Hematopoietic multipotent progenitor cell treated with erythropoietin and hydrocortisone succinate and interleukin-3 and kit ligand, for 17 days (in vitro differentiated cells): Measurements from ENCODE around the gene MBNL2.

Experiments used
- DNase-seq: peaks from one replicate; pipeline ENCODE4 v3.0.0-alpha.2; 2015; ENCODE audit warnings: low spot score

The MBNL2 gene

DNA sequence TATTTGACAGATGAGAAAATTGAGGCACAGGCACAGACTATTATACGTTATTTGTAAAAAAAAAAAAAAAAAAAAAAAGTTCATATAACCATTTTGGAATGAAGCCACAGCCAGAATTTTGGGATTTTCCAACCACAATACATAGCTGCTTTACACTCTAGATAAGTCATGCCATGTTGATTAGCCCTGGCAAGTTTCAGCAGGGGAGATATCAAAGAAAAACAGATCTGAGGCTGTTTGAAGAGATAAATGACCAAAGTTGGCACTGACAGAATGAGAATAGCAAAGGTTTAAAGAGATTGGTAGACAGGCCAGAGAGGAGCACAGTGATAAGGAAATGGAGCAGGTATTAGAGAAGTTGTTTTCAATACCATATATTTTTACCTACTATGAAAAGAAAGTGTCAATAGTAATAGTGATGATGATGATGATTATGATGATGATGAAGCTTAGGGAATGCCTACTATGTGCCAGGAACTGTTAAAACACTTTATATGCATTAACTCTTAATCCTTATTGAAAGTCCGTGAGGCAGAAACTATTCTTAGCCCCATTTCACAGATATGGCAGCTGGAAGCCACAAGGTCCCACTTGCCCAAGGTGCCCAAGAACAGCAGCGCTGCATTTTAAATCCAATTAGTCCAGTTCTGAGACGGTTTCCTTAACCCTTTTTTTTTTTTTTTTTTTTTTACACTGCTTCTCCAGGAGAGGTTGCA lies 105.5 kb downstream of the MBNL2 start:
- peak; percentile 85 for DNase-seq

GRCh38 chr13:97328222-97328790 lies 106.2 kb downstream of the MBNL2 start:
- no peak for DNase-seq

GRCh38 chr13:97329331-97329730 lies 107.2 kb downstream of the MBNL2 start:
- peak; percentile 34 for DNase-seq

DNA sequence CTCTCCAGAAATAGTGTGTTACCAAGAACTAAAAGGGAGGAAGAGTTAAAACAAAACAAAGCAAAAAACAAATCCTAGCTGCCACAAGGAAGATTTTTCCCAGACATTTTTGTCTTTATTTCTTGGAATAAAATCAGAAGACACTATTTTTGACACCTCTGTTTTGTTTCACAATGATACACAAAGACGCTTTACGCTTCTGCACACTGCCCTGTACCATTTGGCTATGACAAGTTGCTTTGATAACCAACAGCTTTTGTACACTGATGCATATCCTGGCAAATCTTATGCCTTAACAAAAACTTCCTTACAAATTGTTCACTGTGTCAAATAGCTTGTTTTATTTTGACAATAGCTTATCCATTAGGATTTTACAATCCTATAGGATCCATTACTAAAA lies 108.3 kb downstream of the MBNL2 start:
- DNase-seq: no peak

DNA sequence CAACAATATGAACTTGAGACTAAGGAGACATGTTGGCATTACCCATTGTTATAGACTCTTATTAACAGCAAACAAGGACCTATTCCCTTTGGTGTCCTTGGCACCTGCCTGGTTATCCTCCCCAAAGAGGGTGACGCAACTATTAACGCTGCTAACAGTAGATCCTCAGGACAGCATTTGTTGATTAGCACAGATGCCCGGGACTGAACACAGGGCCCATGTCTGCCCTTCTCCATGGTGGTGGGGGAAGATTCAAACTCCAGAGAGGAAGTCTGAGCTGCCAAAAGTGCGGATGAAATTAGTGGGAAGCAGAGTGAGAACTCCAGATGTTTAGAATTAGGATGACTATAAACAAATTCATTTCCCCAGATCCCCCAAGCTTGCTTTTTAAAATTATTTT lies 110.6 kb downstream of the MBNL2 start:
- DNase-seq: no peak

- no peak for DNase-seq
Observed at GRCh38 chr13:97333983-97334382, 111.8 kb downstream of the MBNL2 start.

DNA sequence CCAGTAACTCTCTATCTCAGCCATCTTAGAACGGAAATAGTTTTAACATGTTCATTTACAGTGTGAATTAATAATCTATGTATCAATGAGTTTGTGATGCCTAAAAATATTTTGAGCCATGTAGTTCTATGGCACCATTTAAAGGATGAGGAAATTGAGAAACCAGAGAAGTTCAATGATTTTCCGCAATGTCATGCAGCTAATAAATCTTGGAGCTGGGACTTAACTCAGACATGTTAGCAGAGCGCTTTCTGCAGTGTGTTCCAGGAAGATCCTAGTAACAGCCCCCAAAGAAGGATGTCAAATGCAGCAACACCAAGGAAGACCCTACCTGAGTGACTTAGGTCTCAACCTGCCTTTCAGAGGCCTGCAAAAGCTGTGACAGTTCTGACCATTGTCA lies 112.6 kb downstream of the MBNL2 start:
- no peak for DNase-seq

DNA sequence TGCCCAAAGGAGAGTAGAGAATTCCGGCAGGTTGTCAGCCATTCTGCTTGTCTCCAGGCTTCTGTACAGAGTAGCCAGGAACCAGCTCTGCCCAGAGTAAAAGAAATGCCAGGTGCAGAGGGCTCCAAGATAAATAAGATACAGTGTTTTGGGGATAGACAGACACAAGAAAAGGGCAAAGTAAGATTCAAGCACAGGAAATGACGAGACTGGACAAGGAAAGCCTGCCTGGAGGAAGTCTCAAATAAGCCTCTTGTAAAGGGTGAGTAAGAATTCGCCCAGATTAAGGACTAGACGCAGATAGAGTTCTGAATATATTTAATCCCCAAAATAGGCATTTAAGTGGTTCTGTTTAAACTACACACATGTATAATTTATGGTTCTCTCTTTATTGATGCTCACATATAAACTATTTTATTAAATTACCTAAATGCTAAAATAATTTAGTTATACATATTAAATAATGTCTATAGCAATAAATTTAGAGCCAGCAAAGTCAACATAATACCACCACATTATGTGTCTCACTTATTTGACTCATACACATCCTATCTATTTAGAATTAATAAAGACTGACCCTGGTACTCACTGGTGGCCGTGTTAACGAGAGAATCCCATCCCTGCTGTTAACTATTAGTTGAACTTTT lies 113.5 kb downstream of the MBNL2 start:
- no peak for DNase-seq

GRCh38 chr13:97337985-97338499 lies 115.9 kb downstream of the MBNL2 start:
- DNase-seq: no peak

DNA sequence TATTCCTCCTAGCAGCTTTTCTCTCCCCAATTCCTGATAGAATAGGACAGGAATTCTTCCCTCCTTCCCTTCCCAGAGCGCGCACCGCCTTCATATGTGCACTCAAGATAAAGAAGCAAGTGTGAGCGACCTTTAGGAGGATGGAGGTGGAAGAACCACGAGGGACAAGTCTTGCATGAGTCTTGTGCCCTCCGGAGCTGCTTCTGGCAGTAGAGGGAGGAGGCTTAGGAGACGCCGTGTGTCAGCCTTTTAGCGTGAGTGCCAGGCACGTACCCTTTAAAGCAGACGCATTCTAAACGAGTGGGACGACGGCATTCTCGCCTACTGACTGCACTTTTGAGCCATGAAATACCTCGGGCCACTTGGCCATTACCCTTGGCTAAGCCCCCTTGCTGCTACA lies 116.4 kb downstream of the MBNL2 start:
- no peak for DNase-seq

DNA sequence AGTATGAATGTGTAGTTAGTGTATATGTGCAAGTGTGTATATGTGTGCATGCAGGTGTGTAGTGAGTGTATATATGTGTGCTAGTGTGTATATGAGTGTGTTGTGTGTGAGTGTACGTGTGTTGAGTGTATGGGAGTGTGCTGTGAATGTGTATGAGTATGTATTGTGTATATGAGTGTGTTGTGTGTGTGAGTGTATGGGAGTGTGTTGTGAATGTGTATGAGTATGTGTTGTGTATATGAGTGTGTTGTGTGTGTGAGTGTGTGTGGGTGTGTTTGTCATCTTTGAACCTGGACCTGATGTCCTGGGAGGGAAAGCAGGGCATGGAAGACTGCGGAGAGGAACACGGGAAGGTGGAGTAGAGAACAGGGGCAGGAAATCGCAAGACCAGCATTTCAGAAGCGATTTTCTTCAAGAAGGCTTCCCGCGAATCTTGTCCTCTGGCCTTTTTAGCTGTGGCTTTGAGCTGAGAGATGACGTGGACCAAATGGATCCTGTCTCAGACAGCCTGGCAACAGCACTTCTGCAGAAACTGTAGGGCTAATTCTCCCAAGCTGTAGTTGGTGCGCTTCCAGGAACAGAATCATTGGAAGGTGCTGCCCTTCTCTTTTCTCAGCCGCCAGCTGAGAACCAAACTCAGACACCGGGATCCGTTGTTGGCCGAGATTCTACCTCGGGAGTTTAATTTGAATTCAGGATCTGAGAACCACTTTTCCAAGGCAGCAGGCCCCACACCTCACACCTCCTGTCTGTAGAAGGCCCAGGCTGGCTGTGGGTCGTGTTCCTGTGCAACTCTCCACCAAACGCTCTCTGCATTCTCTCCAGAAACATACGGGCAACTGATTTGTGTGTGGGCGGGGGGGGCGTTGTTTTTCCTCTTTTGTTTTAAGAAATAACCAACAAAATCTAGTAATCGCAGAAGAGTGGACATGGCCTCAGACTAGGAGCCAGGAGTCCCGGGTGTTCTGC lies 117.2 kb downstream of the MBNL2 start:
- no peak for DNase-seq

DNA sequence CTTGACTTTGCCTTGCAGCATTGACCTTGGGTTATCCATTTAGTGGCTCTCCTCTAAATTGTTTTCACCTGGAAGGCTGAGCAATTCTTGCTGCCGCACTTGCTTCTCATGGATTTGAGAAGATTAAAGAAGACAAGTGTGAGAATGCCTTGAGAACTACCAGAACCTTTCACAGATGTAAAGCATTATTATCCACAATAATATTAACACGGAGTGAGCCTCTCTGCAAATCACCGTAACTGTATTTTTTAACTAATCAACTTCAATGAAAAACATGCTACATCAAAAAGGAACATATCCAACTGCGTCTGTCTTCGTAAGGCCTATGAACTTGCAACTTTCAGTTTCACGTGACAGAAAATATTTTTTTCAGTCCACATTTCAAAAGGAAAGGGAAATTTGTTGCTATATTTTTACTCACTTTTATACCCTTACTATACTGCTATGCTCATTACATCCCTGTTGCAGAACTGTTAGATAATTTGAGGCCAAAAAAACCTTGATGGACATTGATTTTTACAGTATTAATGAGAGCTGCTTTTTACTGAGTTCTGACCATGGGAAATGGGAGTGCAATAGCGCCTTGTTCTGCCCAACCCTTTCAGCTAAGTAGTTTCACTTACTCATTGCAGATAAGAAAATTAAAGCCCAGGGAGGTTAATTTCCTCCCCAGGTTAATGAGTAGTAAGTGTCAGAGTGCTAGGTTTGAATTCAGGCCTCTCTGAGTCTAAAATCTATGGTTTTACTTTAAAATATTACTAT lies 118.0 kb downstream of the MBNL2 start:
- peak; percentile 55 for DNase-seq

GRCh38 chr13:97341135-97341534 lies 119.0 kb downstream of the MBNL2 start:
- no peak for DNase-seq

GRCh38 chr13:97342136-97342535 lies 120.0 kb downstream of the MBNL2 start:
- no peak for DNase-seq

GRCh38 chr13:97342936-97343335 lies 120.8 kb downstream of the MBNL2 start:
- no peak for DNase-seq

GRCh38 chr13:97344265-97345175 lies 122.4 kb downstream of the MBNL2 start:
- peak; percentile 72 for DNase-seq

DNA sequence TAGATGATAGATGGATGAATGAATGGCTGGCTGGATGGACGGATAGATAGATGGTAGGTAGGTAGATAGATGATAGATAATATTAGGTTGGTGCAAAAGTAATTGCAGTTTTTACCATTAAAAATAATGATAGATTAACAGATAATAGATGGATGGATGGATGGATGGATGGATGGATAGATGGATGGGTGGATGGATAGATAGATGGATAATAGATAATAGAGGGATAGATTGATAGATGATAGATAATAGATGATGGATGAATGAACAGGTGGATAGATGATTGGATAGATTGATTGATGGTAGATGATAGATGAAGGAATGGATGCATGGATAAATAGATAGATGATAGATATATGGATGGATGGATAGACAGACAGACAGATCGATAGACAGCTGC lies 124.0 kb downstream of the MBNL2 start:
- DNase-seq: no peak

DNA sequence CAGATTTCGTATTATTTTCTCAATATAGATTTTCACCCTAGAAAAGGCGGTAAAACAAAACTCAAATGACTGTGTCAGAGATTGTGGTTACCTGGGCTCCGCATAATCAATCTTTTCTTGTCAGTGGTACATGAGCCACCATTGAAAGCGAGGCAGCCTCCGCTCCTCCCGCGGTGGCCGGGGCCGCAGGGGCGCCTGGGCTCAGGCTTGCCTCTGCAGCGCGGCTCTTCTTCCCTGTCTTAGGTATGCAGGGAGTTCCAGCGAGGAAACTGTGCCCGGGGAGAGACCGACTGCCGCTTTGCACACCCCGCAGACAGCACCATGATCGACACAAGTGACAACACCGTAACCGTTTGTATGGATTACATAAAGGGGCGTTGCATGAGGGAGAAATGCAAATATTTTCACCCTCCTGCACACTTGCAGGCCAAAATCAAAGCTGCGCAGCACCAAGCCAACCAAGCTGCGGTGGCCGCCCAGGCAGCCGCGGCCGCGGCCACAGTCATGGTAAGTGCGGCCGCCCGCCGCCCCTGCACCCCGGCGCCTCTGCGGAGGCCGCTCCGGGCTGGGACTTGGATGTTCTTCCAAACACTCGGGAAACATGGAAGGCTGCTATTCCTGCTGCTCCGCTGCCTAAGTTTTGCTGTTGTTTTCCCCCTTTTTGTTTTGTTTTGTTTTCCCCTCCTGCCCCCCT lies 124.6 kb downstream of the MBNL2 start:
- no peak for DNase-seq

GRCh38 chr13:97347255-97347932 lies 125.3 kb downstream of the MBNL2 start:
- no peak for DNase-seq
